Right atrium auricular region (tissue), 2 donors: ENCODE results near the gene UXT. TPM values are rescaled to one million over a fixed set of nuclear protein-coding genes. Genes with fewer than 3 reads are reported as not detected.
A peak's percentile ranks its signal among the peaks of the same experiment; 100 is the strongest.

Experiments used
- DNase-seq: peaks from one replicate; pipeline ENCODE4 v3.0.0-alpha.2; 2019; ENCODE audit warnings: low spot score
- H3K27ac ChIP-seq, 2 donors: fragments of 200-600 bp; sonication (generic); 1 replicate in 1 of 2; 2 replicates in 1 of 2; pipeline ENCODE4 v1.5.1; 2016 to 2019
- H3K27me3 ChIP-seq, 2 donors: fragments of 200-600 bp; sonication (generic); one replicate each; pipeline versions ENCODE4 v1.5.1 to v1.6.0; 2017 to 2019
- H3K36me3 ChIP-seq: fragments of 200-600 bp; sonication (generic); one replicate; pipeline ENCODE4 v1.5.1; 2016
- H3K4me1 ChIP-seq, 2 donors: fragments of 200-600 bp; sonication (generic); one replicate each; pipeline versions ENCODE4 v1.5.1 to v1.6.0; 2017 to 2019
- H3K4me3 ChIP-seq, 2 donors: fragments of 200-600 bp; sonication (generic); 1 replicate in 1 of 2; 2 replicates in 1 of 2; pipeline ENCODE4 v1.5.1; 2017 to 2019; ENCODE audit warnings: mild to moderate bottlenecking in 1 of 2, moderate library complexity in 1 of 2
- H3K9me3 ChIP-seq, 2 donors: fragments of 200-600 bp; sonication (generic); one replicate each; pipeline ENCODE4 v1.5.1; 2019
- CTCF ChIP-seq, 2 donors: fragments of 200-600 bp; sonication (generic); IDR thresholded peaks; one replicate each; pipeline ENCODE4 v1.5.1; 2019; ENCODE audit warnings: antibody characterized with exemption in 2 of 2
- total RNA-seq, 2 donors: library from RNA; depleted of rRNA; stranded (reverse); fragments of >200 nt; gene quantifications; one replicate each; pipeline ENCODE4 v1.1.0, GENCODE V29; 2016

The UXT gene, protein sequence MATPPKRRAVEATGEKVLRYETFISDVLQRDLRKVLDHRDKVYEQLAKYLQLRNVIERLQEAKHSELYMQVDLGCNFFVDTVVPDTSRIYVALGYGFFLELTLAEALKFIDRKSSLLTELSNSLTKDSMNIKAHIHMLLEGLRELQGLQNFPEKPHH
- 100 to 1,000 TPM; 108 to 158 TPM for total RNA-seq

DNA sequence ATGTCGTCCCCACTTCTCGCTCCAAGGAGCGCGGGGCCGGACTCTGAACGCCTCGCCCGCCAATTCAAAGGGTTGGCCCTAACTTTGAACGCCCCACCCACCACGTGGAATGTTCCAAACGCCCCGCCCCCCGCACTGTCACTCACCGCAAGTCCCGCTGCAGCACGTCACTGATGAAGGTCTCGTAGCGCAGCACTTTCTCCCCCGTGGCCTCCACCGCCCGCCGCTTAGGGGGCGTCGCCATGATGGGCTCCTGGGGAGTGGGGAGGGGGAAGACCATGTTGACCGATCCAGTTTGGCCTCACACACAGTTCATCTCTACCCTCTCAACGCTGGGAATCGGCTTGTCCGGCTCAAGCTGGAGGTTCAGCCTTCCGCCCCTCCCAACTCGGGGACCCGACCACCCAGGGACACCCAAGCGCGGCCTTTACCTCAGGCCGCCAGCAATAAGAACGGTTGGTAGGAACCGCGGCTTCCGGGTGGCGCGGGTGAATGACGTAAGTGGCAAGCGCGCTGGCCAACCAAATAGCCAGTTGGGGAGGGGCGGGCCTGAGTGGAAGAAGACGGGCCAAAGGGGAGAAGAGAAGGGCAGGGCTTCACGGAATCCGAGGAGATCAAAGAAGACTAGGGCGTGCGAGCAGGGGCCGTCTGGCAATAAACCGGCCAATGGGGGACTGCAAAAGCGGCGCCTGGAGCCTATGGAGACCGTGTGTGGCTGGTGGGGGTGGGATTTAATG lies at the start of gene UXT:
UXT (minus strand) TSS at position 497 of the 737 bp plus-strand sequence; CDS start at position 244, 253 bp downstream.
- peak; percentile 93 for DNase-seq
- Histone ChIP-seq H3K36me3 (peaks cover 15% of the 10 kb centered on the region), H3K9me3 (no peaks in the 10 kb centered on the region), H3K4me1 (peaks cover 0 to 4% of the 10 kb centered on the region in 2 donors), H3K4me3 (peak within 1 kb of the TSS; percentile 58 to 60), H3K27ac (peak within 1 kb of the TSS; percentile 90 to 92), H3K27me3 (no peaks in the 10 kb centered on the region)
- no peak for TF ChIP-seq CTCF (IDR thresholded peaks at IDR 0.05)

- Histone ChIP-seq H3K36me3 (no peaks in the 10 kb centered on the region), H3K4me1 (no peaks in the 10 kb centered on the region), H3K27me3 (no peaks in the 10 kb centered on the region), H3K4me3 (no peak overlapping the region), H3K27ac (no peak overlapping the region), H3K9me3 (no peaks in the 10 kb centered on the region)
- TF ChIP-seq CTCF (IDR thresholded peaks at IDR 0.05) = no peak
- DNase-seq = no peak
These were observed 48.2 kb upstream of the UXT start for GRCh38 chrX:47707031-47707780.

GRCh38 chrX:47706575-47706974 lies 47.6 kb upstream of the UXT start:
- no peak overlapping the region for H3K4me3 ChIP-seq
- no peak for TF ChIP-seq CTCF (IDR thresholded peaks at IDR 0.05)
- H3K9me3 ChIP-seq = no peaks in the 10 kb centered on the region
- H3K27me3 ChIP-seq = no peaks in the 10 kb centered on the region
- no peak for DNase-seq
- no peaks in the 10 kb centered on the region for H3K4me1 ChIP-seq
- no peak overlapping the region for H3K27ac ChIP-seq
- no peaks in the 10 kb centered on the region for H3K36me3 ChIP-seq

- Histone ChIP-seq H3K27ac (no peak overlapping the region), H3K4me1 (no peaks in the 10 kb centered on the region), H3K4me3 (no peak overlapping the region), H3K27me3 (no peaks in the 10 kb centered on the region), H3K36me3 (no peaks in the 10 kb centered on the region), H3K9me3 (no peaks in the 10 kb centered on the region)
- TF ChIP-seq CTCF (IDR thresholded peaks at IDR 0.05) = no peak
- no peak for DNase-seq
These were observed 45.8 kb upstream of the UXT start for GRCh38 chrX:47704736-47705135.

- Histone ChIP-seq H3K4me3 (no peak overlapping the region), H3K4me1 (no peaks in the 10 kb centered on the region), H3K36me3 (no peaks in the 10 kb centered on the region), H3K27me3 (no peaks in the 10 kb centered on the region), H3K9me3 (no peaks in the 10 kb centered on the region), H3K27ac (no peak overlapping the region)
- TF ChIP-seq CTCF (IDR thresholded peaks at IDR 0.05) = no peak
- DNase-seq = no peak
These were observed 38.2 kb upstream of the UXT start for GRCh38 chrX:47697181-47697580.
